Liver (tissue), 9 donors: ENCODE measurements around the gene HRH3. TPM values are rescaled to one million over a fixed set of nuclear protein-coding genes. Genes with fewer than 3 reads are reported as not detected.
A peak's percentile ranks its signal among the peaks of the same experiment; 100 is the strongest.

Source experiments
- DNase-seq: peaks from one replicate; pipeline ENCODE4 v3.0.0-alpha.2; 2017; ENCODE audit warnings: low spot score
- H3K27ac ChIP-seq, 2 donors: one replicate each; pipeline ENCODE4 v1.7.0; 2013; ENCODE audit warnings: inconsistent platforms in 2 of 2, low read length in 2 of 2, control low read depth in 1 of 2, low read depth in 1 of 2, mild to moderate bottlenecking in 1 of 2
- H3K27me3 ChIP-seq, 4 donors: one replicate each; pipeline versions ENCODE4 v1.6.1 to v1.7.0; 2013; ENCODE audit warnings: low read length in 3 of 4, inconsistent platforms in 1 of 4, mild to moderate bottlenecking in 1 of 4, moderate library complexity in 1 of 4; ENCODE audit not compliant: control insufficient read depth in 4 of 4, insufficient read depth in 4 of 4
- H3K36me3 ChIP-seq, 4 donors: one replicate each; pipeline versions ENCODE4 v1.6.1 to v1.7.0; 2013; ENCODE audit warnings: low read length in 3 of 4, mild to moderate bottlenecking in 3 of 4, low read depth in 1 of 4, moderate library complexity in 1 of 4; ENCODE audit not compliant: control insufficient read depth in 4 of 4, insufficient read depth in 3 of 4
- H3K4me1 ChIP-seq, 4 donors: one replicate each; pipeline versions ENCODE4 v1.6.1 to v1.7.0; 2013; ENCODE audit warnings: low read length in 3 of 4, mild to moderate bottlenecking in 3 of 4, moderate library complexity in 1 of 4; ENCODE audit not compliant: control insufficient read depth in 4 of 4, insufficient read depth in 4 of 4
- H3K4me3 ChIP-seq, 3 donors: one replicate each; pipeline versions ENCODE4 v1.6.1 to v1.7.0; 2013; ENCODE audit warnings: low read length in 3 of 3, control low read depth in 1 of 3, low read depth in 1 of 3, mild to moderate bottlenecking in 1 of 3
- H3K9ac ChIP-seq, 2 donors: one replicate each; pipeline ENCODE4 v1.7.0; 2013; ENCODE audit warnings: low read length in 2 of 2, mild to moderate bottlenecking in 2 of 2, moderate library complexity in 2 of 2, control low read depth in 1 of 2, low read depth in 1 of 2
- H3K9me3 ChIP-seq, 4 donors: one replicate each; pipeline versions ENCODE4 v1.6.1 to v1.7.0; 2013; ENCODE audit warnings: low read length in 3 of 4; ENCODE audit not compliant: control insufficient read depth in 4 of 4
- ATF3 ChIP-seq: IDR thresholded peaks from 2 replicates; pipeline ENCODE4 v1.6.1; 2016; ENCODE audit warnings: antibody characterized with exemption
- CTCF ChIP-seq: fragments of 150-350 bp; IDR thresholded peaks from 2 replicates; pipeline ENCODE4 v1.5.1; 2017; ENCODE audit warnings: improper control_type of control experiment, low read depth, low read length; ENCODE audit not compliant: missing input control
- EGR1 ChIP-seq, 2 donors: IDR thresholded peaks; 2 replicates each; pipeline ENCODE4 v1.6.1; 2016 to 2018; ENCODE audit warnings: antibody characterized with exemption in 2 of 2, low read depth in 2 of 2
- FOXA1 ChIP-seq: IDR thresholded peaks from 2 replicates; pipeline ENCODE4 v1.6.1; 2016; ENCODE audit warnings: antibody characterized with exemption
- FOXA2 ChIP-seq: IDR thresholded peaks from 2 replicates; pipeline ENCODE4 v1.6.1; 2016; ENCODE audit warnings: antibody characterized with exemption
- GABPA ChIP-seq, 2 donors: IDR thresholded peaks in 1 of 2; conservative IDR thresholded peaks in 1 of 2; 2 replicates each; pipeline ENCODE4 v1.6.1; 2016; ENCODE audit warnings: antibody characterized with exemption in 2 of 2, mild to moderate bottlenecking in 1 of 2, moderate library complexity in 1 of 2
- HNF4G ChIP-seq: IDR thresholded peaks from 2 replicates; pipeline ENCODE4 v1.6.1; 2016; ENCODE audit warnings: antibody characterized with exemption
- NR2F2 ChIP-seq: IDR thresholded peaks from 2 replicates; pipeline ENCODE4 v1.6.1; 2016; ENCODE audit warnings: antibody characterized with exemption
- RXRA ChIP-seq, 2 donors: IDR thresholded peaks; 2 replicates each; pipeline ENCODE4 v1.6.1; 2017 to 2018; ENCODE audit warnings: antibody characterized with exemption in 2 of 2, mild to moderate bottlenecking in 1 of 2
- SP1 ChIP-seq: IDR thresholded peaks from 2 replicates; pipeline ENCODE4 v1.6.1; 2018; ENCODE audit warnings: antibody characterized with exemption, mild to moderate bottlenecking
- TAF1 ChIP-seq: conservative IDR thresholded peaks from 2 replicates; pipeline ENCODE4 v1.6.1; 2016; ENCODE audit warnings: antibody characterized with exemption, mild to moderate bottlenecking
- YY1 ChIP-seq: IDR thresholded peaks from 2 replicates; pipeline ENCODE4 v1.6.1; 2016; ENCODE audit warnings: antibody characterized with exemption, mild to moderate bottlenecking
- ZBTB33 ChIP-seq: IDR thresholded peaks from 2 replicates; pipeline ENCODE4 v1.6.1; 2016; ENCODE audit warnings: antibody characterized with exemption
- WGBS: extraction: QIAGEN DNeasy Blood & Tissue Kit; methylation state at CpG from one replicate; pipeline ENCODE4 v1.1.7; 2013; 5-methylcytosine and 5-hydroxymethylcytosine counted together
- polyA plus RNA-seq, 2 donors: library from polyadenylated mRNA; stranded (reverse) in 1 of 2; unstranded in 1 of 2; fragments of 200-250 nt in 1 of 2; fragments of >200 nt in 1 of 2; fragmentation: Nextera tagmentation in 1 of 2; extraction: Ambion mirVana in 1 of 2; gene quantifications; one replicate each; pipeline versions ENCODE4 v1.2.1 to v1.2.3, GENCODE V29; 2013 to 2015
- total RNA-seq, 2 donors: library from RNA; depleted of rRNA; stranded (reverse); fragments of >200 nt; gene quantifications; one replicate each; pipeline ENCODE4 v1.2.3, GENCODE V29; 2014
- donor health status: healthy.
- donor health status: healthy.
- donor health status: healthy.
- donor health status: healthy.
- donor health status: healthy.

The HRH3 gene
- total and polyA plus RNA-seq, 4 donors, result not detected

GRCh38 chr20:62243106-62243505, 23.0 kb upstream of the HRH3 start:
- H3K27ac ChIP-seq, result peak overlapping the region in 1 of 2 donors; percentile 9
- H3K27me3 ChIP-seq, result no peaks in the 10 kb centered on the region
- H3K4me1 ChIP-seq, result peaks cover 14 to 44% (median 30%) of the 10 kb centered on the region in 4 donors
- H3K9me3 ChIP-seq, result no peaks in the 10 kb centered on the region
- no peak overlapping the region for H3K9ac ChIP-seq
- no peak for DNase-seq
- no peak overlapping the region for H3K4me3 ChIP-seq
- peaks cover 0 to 6% (median under 1%) of the 10 kb centered on the region in 4 donors for H3K36me3 ChIP-seq
- TF ChIP-seq RXRA (IDR thresholded peaks at IDR 0.05) (no peak), YY1 (no peak), ZBTB33 (no peak), GABPA (IDR thresholded peaks at IDR 0.05 in 1 of 2, conservative IDR thresholded peaks at IDR 0.05 in 1 of 2) (no peak), CTCF (no peak), SP1 (no peak), TAF1 (no peak), ATF3 (no peak), EGR1 (IDR thresholded peaks at IDR 0.05; ENCODE audit: low read depth in 2 of 2) (no peak)
- 91% methylated on average over 22 of the region's 22 CpGs for WGBS

- WGBS, result 75% methylated on average over 6 of the region's 6 CpGs
- Histone ChIP-seq H3K36me3 (peaks cover 0 to 6% (median under 1%) of the 10 kb centered on the region in 4 donors), H3K9me3 (no peaks in the 10 kb centered on the region), H3K9ac (no peak overlapping the region), H3K27me3 (no peaks in the 10 kb centered on the region), H3K4me1 (peaks cover 19 to 51% (median 30%) of the 10 kb centered on the region in 4 donors), H3K27ac (peak overlapping the region; percentile 9 to 49), H3K4me3 (no peak overlapping the region)
- no peak for DNase-seq
- peak; percentile 19 to 46 for TF ChIP-seq RXRA (IDR thresholded peaks at IDR 0.05)
- TF ChIP-seq FOXA1, result no peak
- TF ChIP-seq CTCF, result no peak
- TF ChIP-seq NR2F2, result peak; percentile 80
These were observed 22.1 kb upstream of the HRH3 start for GRCh38 chr20:62242176-62242575.

- H3K4me3 ChIP-seq, result no peak overlapping the region
- no peaks in the 10 kb centered on the region for H3K27me3 ChIP-seq
- TF ChIP-seq TAF1 (no peak), HNF4G (no peak), RXRA (IDR thresholded peaks at IDR 0.05) (no peak), FOXA2 (no peak), CTCF (no peak)
- WGBS, result 84% methylated on average over 10 of the region's 10 CpGs
- peaks cover 16 to 45% (median 24%) of the 10 kb centered on the region in 4 donors for H3K4me1 ChIP-seq
- H3K9ac ChIP-seq, result no peak overlapping the region
- no peak overlapping the region for H3K27ac ChIP-seq
- DNase-seq, result no peak
- H3K9me3 ChIP-seq, result no peaks in the 10 kb centered on the region
- H3K36me3 ChIP-seq, result peaks cover 0 to 6% (median under 1%) of the 10 kb centered on the region in 4 donors
These were observed 21.4 kb upstream of the HRH3 start for GRCh38 chr20:62241506-62241905.
